Kidney epithelial cell (primary cell): ENCODE results near the gene MIDN. TPM values are rescaled to one million over a fixed set of nuclear protein-coding genes. Genes with fewer than 3 reads are reported as not detected.

Experiments
- DNase-seq: peaks from one replicate; pipeline ENCODE4 v3.0.0-alpha.2; 2010; ENCODE audit warnings: low read depth
- H3K27me3 ChIP-seq: 2 replicates; pipeline ENCODE4 v1.6.0; 2011; ENCODE audit warnings: low read length; ENCODE audit not compliant: control insufficient read depth, insufficient read depth
- H3K36me3 ChIP-seq: 2 replicates; pipeline ENCODE4 v1.5.1; 2011; ENCODE audit warnings: low read length; ENCODE audit not compliant: control insufficient read depth, insufficient read depth
- H3K4me3 ChIP-seq: 2 replicates; pipeline ENCODE4 v1.5.1; 2011; ENCODE audit warnings: low read depth, mild to moderate bottlenecking, control low read depth, low read length
- CTCF ChIP-seq: IDR thresholded peaks from 2 replicates; pipeline ENCODE4 v1.5.1; 2011; ENCODE audit warnings: mild to moderate bottlenecking, moderate library complexity, low read length, control low read depth, inconsistent platforms; ENCODE audit not compliant: insufficient read depth, poor library complexity, severe bottlenecking
- total RNA-seq: library from RNA; depleted of rRNA; stranded (reverse); fragments of >200 nt; gene quantifications from 2 replicates; pipeline ENCODE4 v1.2.3, GENCODE V29; 2015

MIDN gene
- total RNA-seq, 1 donor from 2014 or later, result 69.4 TPM

GRCh38 chr19:1266916-1267476, 18.6 kb downstream of the MIDN start:
- DNase-seq, result no peak
- Histone ChIP-seq H3K27me3 (no peaks in the 10 kb centered on the region), H3K36me3 (peaks cover 1% of the 10 kb centered on the region), H3K4me3 (peak overlapping the region; percentile 38)
- peak; percentile 75 for TF ChIP-seq CTCF

- Histone ChIP-seq H3K27me3 (no peaks in the 10 kb centered on the region), H3K36me3 (peaks cover 3% of the 10 kb centered on the region), H3K4me3 (peak overlapping the region; percentile 38)
- no peak for DNase-seq
- no peak for TF ChIP-seq CTCF
Observed at GRCh38 chr19:1267477-1268225, 19.3 kb downstream of the MIDN start.

- peaks cover 4% of the 10 kb centered on the region for H3K36me3 ChIP-seq
- H3K27me3 ChIP-seq, result no peaks in the 10 kb centered on the region
- no peak overlapping the region for H3K4me3 ChIP-seq
- TF ChIP-seq CTCF, result no peak
- DNase-seq, result no peak
Observed at GRCh38 chr19:1268226-1269064, 20.1 kb downstream of the MIDN start.

- peak; percentile 92 for DNase-seq
- Histone ChIP-seq H3K36me3 (peaks cover 4% of the 10 kb centered on the region), H3K27me3 (no peaks in the 10 kb centered on the region), H3K4me3 (peak within 1 kb of the TSS; percentile 51)
- TF ChIP-seq CTCF, result no peak
Observed at GRCh38 chr19:1269065-1269477, 20.7 kb downstream of the MIDN start, which contains the start of gene CIRBP. Gene CIRBP, plus strand, starts transcription at chr19:1269332. Its CDS starts 1,602 bp downstream, at chr19:1270934.

- TF ChIP-seq CTCF, result peak; percentile 2
- H3K36me3 ChIP-seq, result peaks cover 7% of the 10 kb centered on the region
- H3K4me3 ChIP-seq, result peak overlapping the region; percentile 51
- no peaks in the 10 kb centered on the region for H3K27me3 ChIP-seq
- DNase-seq, result no peak
Observed at GRCh38 chr19:1269478-1270212, 21.3 kb downstream of the MIDN start.
